Chondrocyte (in vitro differentiated cells): ENCODE data around the gene GJD2. TPM values are rescaled to one million over a fixed set of nuclear protein-coding genes. Genes with fewer than 3 reads are reported as not detected.

Source experiments
- DNase-seq: peaks from one replicate; pipeline ENCODE4 v3.0.0; 2021; ENCODE audit warnings: mixed read lengths, low spot score
- H3K27ac Mint-ChIP-seq: one replicate; pipeline ENCODE4 v1.8.0; 2021; ENCODE audit warnings: mild to moderate bottlenecking, moderate library complexity, mixed read lengths; ENCODE audit not compliant: unreplicated experiment
- H3K27me3 Mint-ChIP-seq: 2 replicates; pipeline ENCODE4 v1.8.0; 2021; ENCODE audit warnings: low read depth, mixed read lengths
- H3K36me3 Mint-ChIP-seq: 2 replicates; pipeline ENCODE4 v1.8.0; 2021; ENCODE audit warnings: low read depth, mixed read lengths
- H3K4me1 Mint-ChIP-seq: 2 replicates; pipeline ENCODE4 v1.8.0; 2021; ENCODE audit warnings: low read depth, mild to moderate bottlenecking, mixed read lengths
- H3K4me3 Mint-ChIP-seq: one replicate; pipeline ENCODE4 v1.8.0; 2021; ENCODE audit warnings: mild to moderate bottlenecking, moderate library complexity, mixed read lengths; ENCODE audit not compliant: unreplicated experiment
- H3K9me3 Mint-ChIP-seq: 2 replicates; pipeline ENCODE4 v1.8.0; 2021; ENCODE audit warnings: low read depth, mixed read lengths
- CTCF ChIP-seq: fragments of 200-600 bp; sonication (generic); IDR thresholded peaks from 2 replicates; pipeline ENCODE4 v1.5.0; 2021; ENCODE audit warnings: antibody characterized with exemption, mild to moderate bottlenecking, moderate library complexity
- total RNA-seq: library from RNA; stranded (reverse); gene quantifications from 3 replicates; pipeline ENCODE4 v1.2.1, GENCODE V29; 2021

The GJD2 gene
- total RNA-seq, 1 donor from 2014 or later = not detected

GRCh38 chr15:34786206-34786605 is 31.4 kb upstream of the GJD2 start:
- no peak for DNase-seq
- Mint-ChIP-seq H3K27ac (no peak overlapping the region), H3K36me3 (no peaks in the 10 kb centered on the region), H3K9me3 (peaks cover 7% of the 10 kb centered on the region), H3K27me3 (peaks cover 32% of the 10 kb centered on the region), H3K4me1 (no peaks in the 10 kb centered on the region), H3K4me3 (no peak overlapping the region)
- no peak for TF ChIP-seq CTCF

GRCh38 chr15:34783991-34784390 is 29.2 kb upstream of the GJD2 start:
- DNase-seq = no peak
- H3K27ac Mint-ChIP-seq = no peak overlapping the region

GRCh38 chr15:34783431-34783830 is 28.6 kb upstream of the GJD2 start:
- peaks cover 18% of the 10 kb centered on the region for H3K9me3 Mint-ChIP-seq

More at GRCh38 chr15:34783991-34784390, 29.2 kb upstream of the GJD2 start:
- H3K4me1 Mint-ChIP-seq = no peaks in the 10 kb centered on the region
- peaks cover 18% of the 10 kb centered on the region for H3K9me3 Mint-ChIP-seq
- no peak overlapping the region for H3K4me3 Mint-ChIP-seq
- no peaks in the 10 kb centered on the region for H3K36me3 Mint-ChIP-seq
- TF ChIP-seq CTCF = no peak
- H3K27me3 Mint-ChIP-seq = peaks cover 26% of the 10 kb centered on the region

GRCh38 chr15:34782901-34783300 is 28.1 kb upstream of the GJD2 start:
- Mint-ChIP-seq H3K9me3 (peaks cover 18% of the 10 kb centered on the region), H3K4me1 (no peaks in the 10 kb centered on the region), H3K36me3 (no peaks in the 10 kb centered on the region), H3K4me3 (no peak overlapping the region), H3K27ac (no peak overlapping the region), H3K27me3 (peaks cover 26% of the 10 kb centered on the region)
- DNase-seq = no peak
- no peak for TF ChIP-seq CTCF

More at GRCh38 chr15:34783431-34783830, 28.6 kb upstream of the GJD2 start:
- no peak for DNase-seq
- no peak overlapping the region for H3K27ac Mint-ChIP-seq
- H3K4me1 Mint-ChIP-seq = no peaks in the 10 kb centered on the region
- H3K27me3 Mint-ChIP-seq = peaks cover 26% of the 10 kb centered on the region
- H3K4me3 Mint-ChIP-seq = no peak overlapping the region
- no peak for TF ChIP-seq CTCF
- no peaks in the 10 kb centered on the region for H3K36me3 Mint-ChIP-seq

GRCh38 chr15:34780725-34781124 is 25.9 kb upstream of the GJD2 start:
- peaks cover 18% of the 10 kb centered on the region for H3K9me3 Mint-ChIP-seq
- no peak for DNase-seq
- no peak for TF ChIP-seq CTCF
- H3K4me3 Mint-ChIP-seq = no peak overlapping the region
- no peaks in the 10 kb centered on the region for H3K4me1 Mint-ChIP-seq
- peaks cover 34% of the 10 kb centered on the region for H3K27me3 Mint-ChIP-seq
- no peaks in the 10 kb centered on the region for H3K36me3 Mint-ChIP-seq
- no peak overlapping the region for H3K27ac Mint-ChIP-seq
